PC-3 (cell line): ENCODE results near the gene FBXO48.

ENCODE experiments used
- CTCF ChIP-seq: fragments of 300-600 bp; sonication (generic); conservative IDR thresholded peaks from 2 replicates; pipeline ENCODE4 v1.5.1; 2017; ENCODE audit warnings: antibody characterized with exemption, low read depth, mild to moderate bottlenecking, low read length
- EZH2 ChIP-seq: fragments of 300-600 bp; sonication (generic); IDR thresholded peaks from one replicate; pipeline ENCODE4 v1.6.1; 2017; ENCODE audit warnings: antibody characterized with exemption, mild to moderate bottlenecking, low read length; ENCODE audit not compliant: unreplicated experiment
- EZH2phosphoT487 ChIP-seq: fragments of 300-600 bp; sonication (generic); IDR thresholded peaks from 2 replicates; pipeline ENCODE4 v1.6.1; 2018; ENCODE audit warnings: mild to moderate bottlenecking, antibody characterized with exemption, low read length, borderline replicate concordance

- TF ChIP-seq CTCF (no peak), EZH2phosphoT487 (no peak), EZH2 (no peak)
These were observed 2.8 kb upstream of the FBXO48 start for GRCh38 chr2:68469935-68470334.
